CD14-positive monocyte (primary cell): ENCODE measurements around the gene HLA-F. TPM values are rescaled to one million over a fixed set of nuclear protein-coding genes. Genes with fewer than 3 reads are reported as not detected.

Experiments used
- DNase-seq, 3 donors: peaks; one replicate each; pipeline ENCODE4 v3.0.0-alpha.2; 2011 to 2022
- H2AFZ ChIP-seq: 2 replicates; pipeline ENCODE4 v1.6.0; 2012; ENCODE audit warnings: mild to moderate bottlenecking, low read depth, low read length, inconsistent platforms; ENCODE audit not compliant: insufficient read depth, poor library complexity, severe bottlenecking
- H3K27ac ChIP-seq, 2 donors: 1 replicate in 1 of 2; 2 replicates in 1 of 2; pipeline ENCODE4 v1.5.1; 2012 to 2013; ENCODE audit warnings: low read length in 2 of 2, control low read depth in 1 of 2, inconsistent platforms in 1 of 2, low read depth in 1 of 2, mild to moderate bottlenecking in 1 of 2
- H3K27me3 ChIP-seq, 2 donors: one replicate each; pipeline versions ENCODE4 v1.6.0 to v1.6.1; 2011 to 2013; ENCODE audit warnings: low read length in 2 of 2; ENCODE audit not compliant: control insufficient read depth in 2 of 2, insufficient read depth in 2 of 2
- H3K36me3 ChIP-seq, 2 donors: replicated peaks in 1 of 2; 1 replicate in 1 of 2; 2 replicates in 1 of 2; pipeline versions ENCODE4 v1.5.1 to v1.6.1; 2012 to 2013; ENCODE audit warnings: low read length in 2 of 2, control low read depth in 1 of 2, inconsistent platforms in 1 of 2, mild to moderate bottlenecking in 1 of 2; ENCODE audit not compliant: insufficient read depth in 2 of 2, control insufficient read depth in 1 of 2
- H3K4me1 ChIP-seq, 2 donors: 1 replicate in 1 of 2; 2 replicates in 1 of 2; pipeline versions ENCODE4 v1.5.1 to v1.6.1; 2012 to 2013; ENCODE audit warnings: low read length in 2 of 2, control low read depth in 1 of 2, inconsistent platforms in 1 of 2, mild to moderate bottlenecking in 1 of 2, moderate library complexity in 1 of 2; ENCODE audit not compliant: insufficient read depth in 2 of 2, control insufficient read depth in 1 of 2
- H3K4me2 ChIP-seq: replicated peaks from 2 replicates; pipeline ENCODE3; 2012; ENCODE audit warnings: low read length, moderate library complexity, mild to moderate bottlenecking; ENCODE audit not compliant: poor library complexity, severe bottlenecking; ENCODE audit errors: extremely low read depth
- H3K4me3 ChIP-seq, 3 experiments: fragments of 200-600 bp in 1 of 3; sonication (generic) in 1 of 3; replicated peaks in 1 of 3; 1 replicate in 2 of 3; 2 replicates in 1 of 3; pipeline ENCODE4 v1.5.1; 2011 to 2013; ENCODE audit warnings: low read length in 3 of 3, mild to moderate bottlenecking in 3 of 3, control low read depth in 2 of 3, low read depth in 2 of 3, inconsistent platforms in 1 of 3, moderate library complexity in 1 of 3
- H3K79me2 ChIP-seq: 2 replicates; pipeline ENCODE4 v1.6.0; 2012; ENCODE audit warnings: mild to moderate bottlenecking, control low read depth, inconsistent platforms, low read length, moderate library complexity; ENCODE audit not compliant: insufficient read depth
- H3K9ac ChIP-seq: 2 replicates; pipeline ENCODE4 v1.6.0; 2017; ENCODE audit warnings: low read length, mild to moderate bottlenecking; ENCODE audit not compliant: insufficient read depth, poor library complexity, severe bottlenecking
- H3K9me3 ChIP-seq, 2 donors: replicated peaks in 1 of 2; 1 replicate in 1 of 2; 2 replicates in 1 of 2; pipeline versions ENCODE4 v1.5.1 to v1.6.1; 2012 to 2013; ENCODE audit warnings: low read length in 2 of 2, control low read depth in 1 of 2; ENCODE audit not compliant: control insufficient read depth in 1 of 2, insufficient read depth in 1 of 2
- H4K20me1 ChIP-seq: 2 replicates; pipeline ENCODE4 v1.6.0; 2012; ENCODE audit warnings: mild to moderate bottlenecking, low read length, control low read depth, moderate library complexity; ENCODE audit not compliant: insufficient read depth
- H3K27ac Mint-ChIP-seq, 7 donors: one replicate each; pipeline ENCODE4 v1.8.0; 2020; ENCODE audit warnings: mild to moderate bottlenecking in 7 of 7, mixed read lengths in 7 of 7, moderate library complexity in 6 of 7, inconsistent platforms in 2 of 7
- H3K27me3 Mint-ChIP-seq, 3 donors: one replicate each; pipeline ENCODE4 v1.8.0; 2021 to 2022; ENCODE audit warnings: low read depth in 3 of 3, mild to moderate bottlenecking in 3 of 3, mixed read lengths in 3 of 3, moderate library complexity in 3 of 3, inconsistent platforms in 1 of 3
- H3K36me3 Mint-ChIP-seq, 2 donors: one replicate each; pipeline ENCODE4 v1.8.0; 2020; ENCODE audit warnings: mixed read lengths in 2 of 2, inconsistent platforms in 1 of 2, mild to moderate bottlenecking in 1 of 2
- H3K4me1 Mint-ChIP-seq: one replicate; pipeline ENCODE4 v1.8.0; 2020; ENCODE audit warnings: mild to moderate bottlenecking, mixed read lengths
- H3K4me3 Mint-ChIP-seq, 2 donors: one replicate each; pipeline ENCODE4 v1.8.0; 2020; ENCODE audit warnings: mild to moderate bottlenecking in 2 of 2, mixed read lengths in 2 of 2, moderate library complexity in 1 of 2
- H3K9me3 Mint-ChIP-seq, 7 donors: one replicate each; pipeline ENCODE4 v1.8.0; 2020 to 2022; ENCODE audit warnings: mixed read lengths in 7 of 7, mild to moderate bottlenecking in 6 of 7, moderate library complexity in 6 of 7, inconsistent platforms in 2 of 7
- WGBS: methylation state at CpG from one replicate; pipeline ENCODE4 v1.1.5; 2013; ENCODE audit warnings: missing lambda C conversion rate; ENCODE audit not compliant: insufficient coverage; 5-methylcytosine and 5-hydroxymethylcytosine counted together
- intact Hi-C, 2 donors: fragments of 100-400 bp; cut with micrococcal nuclease; formaldehyde crosslinking; loops; one replicate each; pipeline versions ENCODE4 v1.15.0 to v1.15.1; 2023
- polyA plus RNA-seq, 3 donors: library from polyadenylated mRNA; depleted of rRNA in 1 of 3; unstranded in 2 of 3; stranded (reverse) in 1 of 3; fragments of 300-500 nt in 2 of 3; fragments of >200 nt in 1 of 3; fragmentation: Illumina TruSeq in 2 of 3; gene quantifications; 1 replicate in 2 of 3; 2 replicates in 1 of 3; pipeline ENCODE4 v1.2.3, GENCODE V29; 2012 to 2021
- TF ChIP-seq, protein P1 (sequence below): fragments of 200-600 bp; IDR thresholded peaks from one replicate; pipeline ENCODE4 v1.8.0; 2022; ENCODE audit warnings: antibody characterized with exemption, mild to moderate bottlenecking

HLA-F gene
- polyA plus RNA-seq, 3 donors = 283 to 816 (median 394) TPM

DNA sequence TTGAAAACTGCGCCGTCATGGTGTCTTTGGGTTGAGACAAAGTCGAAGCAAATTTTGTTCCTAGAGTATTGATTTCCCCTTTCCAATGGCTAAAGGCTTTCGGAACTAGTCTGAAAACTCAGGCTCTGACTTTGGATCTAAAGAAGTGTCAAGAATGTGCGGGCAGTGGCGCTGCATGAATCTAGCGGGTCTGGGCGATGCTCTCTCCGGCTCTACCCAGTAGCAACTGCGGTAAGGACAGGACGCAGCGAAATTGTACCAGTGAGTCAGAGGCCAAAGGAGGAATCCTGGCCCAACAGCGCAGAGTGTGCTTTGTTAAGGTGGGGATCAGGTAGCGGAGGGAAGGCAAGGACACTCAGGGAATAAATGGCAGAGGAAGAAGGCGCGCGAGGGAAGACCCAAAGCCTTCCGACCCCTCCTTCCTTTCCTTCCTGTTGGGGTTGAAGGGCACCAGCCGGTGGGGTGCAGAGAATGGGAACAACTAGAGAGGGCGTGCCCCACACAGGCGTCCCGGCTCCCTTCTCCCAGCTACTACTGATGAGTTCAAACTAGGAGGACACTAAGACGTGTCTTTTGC lies 32.1 kb downstream of the HLA-F start:
- Histone ChIP-seq H3K4me3 (no peak overlapping the region), H2AFZ (no peak overlapping the region), H3K27ac (no peak overlapping the region), H3K9me3 (no peaks in the 10 kb centered on the region), H3K79me2 (peaks cover 9% of the 10 kb centered on the region), H3K4me2 (no peak overlapping the region), H3K9ac (no peak overlapping the region), H4K20me1 (no peaks in the 10 kb centered on the region), H3K36me3 (no peaks in the 10 kb centered on the region), H3K27me3 (no peaks in the 10 kb centered on the region), H3K4me1 (peaks cover 6 to 15% of the 10 kb centered on the region in 2 donors)
- no peak overlapping the region for H3K4me3 Mint-ChIP-seq
- H3K4me1 Mint-ChIP-seq = peaks cover 17% of the 10 kb centered on the region
- no peak for DNase-seq
- intact Hi-C loops = no loop called here
- 95% methylated on average over 14 of the region's 23 CpGs for WGBS
- no peak overlapping the region for H3K27ac Mint-ChIP-seq
- no peaks in the 10 kb centered on the region for H3K9me3 Mint-ChIP-seq
- peaks cover 0 to 1% (median 0%) of the 10 kb centered on the region in 3 donors for H3K27me3 Mint-ChIP-seq
- TF ChIP-seq, protein P1, sequence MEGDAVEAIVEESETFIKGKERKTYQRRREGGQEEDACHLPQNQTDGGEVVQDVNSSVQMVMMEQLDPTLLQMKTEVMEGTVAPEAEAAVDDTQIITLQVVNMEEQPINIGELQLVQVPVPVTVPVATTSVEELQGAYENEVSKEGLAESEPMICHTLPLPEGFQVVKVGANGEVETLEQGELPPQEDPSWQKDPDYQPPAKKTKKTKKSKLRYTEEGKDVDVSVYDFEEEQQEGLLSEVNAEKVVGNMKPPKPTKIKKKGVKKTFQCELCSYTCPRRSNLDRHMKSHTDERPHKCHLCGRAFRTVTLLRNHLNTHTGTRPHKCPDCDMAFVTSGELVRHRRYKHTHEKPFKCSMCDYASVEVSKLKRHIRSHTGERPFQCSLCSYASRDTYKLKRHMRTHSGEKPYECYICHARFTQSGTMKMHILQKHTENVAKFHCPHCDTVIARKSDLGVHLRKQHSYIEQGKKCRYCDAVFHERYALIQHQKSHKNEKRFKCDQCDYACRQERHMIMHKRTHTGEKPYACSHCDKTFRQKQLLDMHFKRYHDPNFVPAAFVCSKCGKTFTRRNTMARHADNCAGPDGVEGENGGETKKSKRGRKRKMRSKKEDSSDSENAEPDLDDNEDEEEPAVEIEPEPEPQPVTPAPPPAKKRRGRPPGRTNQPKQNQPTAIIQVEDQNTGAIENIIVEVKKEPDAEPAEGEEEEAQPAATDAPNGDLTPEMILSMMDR = no peak
- H3K36me3 Mint-ChIP-seq = peaks cover 0 to 14% of the 10 kb centered on the region in 2 donors

GRCh38 chr6:29757282-29757681 lies 34.0 kb downstream of the HLA-F start:
- no peak overlapping the region for H3K27ac Mint-ChIP-seq
- DNase-seq = no peak

More at GRCh38 chr6:29757282-29757681, 34.0 kb downstream of the HLA-F start:
- TF ChIP-seq, protein P1 = no peak
- Histone ChIP-seq H2AFZ (no peak overlapping the region), H3K79me2 (no peaks in the 10 kb centered on the region), H3K9me3 (no peaks in the 10 kb centered on the region), H3K4me2 (no peak overlapping the region), H3K4me3 (no peak overlapping the region), H3K27ac (no peak overlapping the region), H3K36me3 (no peaks in the 10 kb centered on the region), H3K4me1 (peaks cover 0 to 6% of the 10 kb centered on the region in 2 donors), H3K9ac (no peak overlapping the region), H4K20me1 (no peaks in the 10 kb centered on the region), H3K27me3 (no peaks in the 10 kb centered on the region)
- no peaks in the 10 kb centered on the region for H3K9me3 Mint-ChIP-seq
- intact Hi-C loops = no loop called here
- H3K4me1 Mint-ChIP-seq = peaks cover 9% of the 10 kb centered on the region
- peaks cover 0 to 13% of the 10 kb centered on the region in 2 donors for H3K36me3 Mint-ChIP-seq
- 100% methylated on average over 2 of the region's 2 CpGs for WGBS
- H3K27me3 Mint-ChIP-seq = peaks cover 0 to 3% (median 1%) of the 10 kb centered on the region in 3 donors
- H3K4me3 Mint-ChIP-seq = no peak overlapping the region
